ENCODE data around the gene RPTOR. TPM values are rescaled to one million over a fixed set of nuclear protein-coding genes. Genes with fewer than 3 reads are reported as not detected.

The RPTOR gene
- total and polyA plus RNA-seq, 2 donors (not counting 1 experiment from before 2014, with no cell fraction given), result 6.7 to 22.8 TPM

DNA sequence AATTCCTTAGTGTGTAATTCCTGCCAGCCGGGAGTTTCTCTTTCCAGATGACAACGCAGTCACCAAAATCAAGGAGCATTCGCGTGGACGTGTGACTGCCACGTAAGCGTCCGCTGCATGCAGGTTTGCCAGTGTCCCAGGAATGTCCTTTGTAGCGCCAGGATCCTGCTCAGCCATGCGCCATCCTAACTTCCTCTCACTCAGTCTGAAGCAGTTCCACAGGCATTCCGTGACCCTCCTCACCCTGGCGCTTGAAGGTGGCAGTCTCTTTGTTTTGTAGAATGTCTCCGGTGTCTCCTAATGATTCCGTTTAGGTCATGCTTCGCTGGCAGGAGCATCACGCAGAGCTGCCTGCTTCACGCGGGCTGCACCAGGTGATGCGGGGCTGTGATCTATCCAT, 88.6 kb downstream of the RPTOR start:
- TF ChIP-seq, protein P1, sequence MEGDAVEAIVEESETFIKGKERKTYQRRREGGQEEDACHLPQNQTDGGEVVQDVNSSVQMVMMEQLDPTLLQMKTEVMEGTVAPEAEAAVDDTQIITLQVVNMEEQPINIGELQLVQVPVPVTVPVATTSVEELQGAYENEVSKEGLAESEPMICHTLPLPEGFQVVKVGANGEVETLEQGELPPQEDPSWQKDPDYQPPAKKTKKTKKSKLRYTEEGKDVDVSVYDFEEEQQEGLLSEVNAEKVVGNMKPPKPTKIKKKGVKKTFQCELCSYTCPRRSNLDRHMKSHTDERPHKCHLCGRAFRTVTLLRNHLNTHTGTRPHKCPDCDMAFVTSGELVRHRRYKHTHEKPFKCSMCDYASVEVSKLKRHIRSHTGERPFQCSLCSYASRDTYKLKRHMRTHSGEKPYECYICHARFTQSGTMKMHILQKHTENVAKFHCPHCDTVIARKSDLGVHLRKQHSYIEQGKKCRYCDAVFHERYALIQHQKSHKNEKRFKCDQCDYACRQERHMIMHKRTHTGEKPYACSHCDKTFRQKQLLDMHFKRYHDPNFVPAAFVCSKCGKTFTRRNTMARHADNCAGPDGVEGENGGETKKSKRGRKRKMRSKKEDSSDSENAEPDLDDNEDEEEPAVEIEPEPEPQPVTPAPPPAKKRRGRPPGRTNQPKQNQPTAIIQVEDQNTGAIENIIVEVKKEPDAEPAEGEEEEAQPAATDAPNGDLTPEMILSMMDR (conservative IDR thresholded peaks at IDR 0.05 in 1 of 2, IDR thresholded peaks at IDR 0.05 in 1 of 2; ENCODE audit: low read depth in 1 of 2, low read length in 2 of 2), result no peak
- TF ChIP-seq EZH2 (IDR thresholded peaks at IDR 0.05; ENCODE audit: low read length, missing control alignments), result no peak
- Histone ChIP-seq H3K27ac (ENCODE audit: insufficient read depth, low read length) (no peak overlapping the region), H3K9me3 (ENCODE audit: control insufficient read depth, insufficient read depth, low read depth, low read length) (no peaks in the 10 kb centered on the region), H3K27me3 (ENCODE audit: control insufficient read depth, insufficient read depth, low read length) (no peaks in the 10 kb centered on the region), H3K4me3 (replicated peaks in 1 of 4; ENCODE audit: control extremely low read depth in 1 of 4, insufficient read depth in 1 of 4, low read depth in 3 of 4, low read length in 4 of 4) (no peak overlapping the region), H4K20me1 (ENCODE audit: control insufficient read depth, extremely low read depth, insufficient read depth, low read length) (no peaks in the 10 kb centered on the region), H2AFZ (ENCODE audit: low read length) (no peak overlapping the region), H3K36me3 (ENCODE audit: control insufficient read depth, insufficient read depth, low read length) (no peaks in the 10 kb centered on the region), H3K79me2 (ENCODE audit: control insufficient read depth, insufficient read depth, low read length) (peaks cover 25% of the 10 kb centered on the region), H3K4me1 (ENCODE audit: control insufficient read depth, extremely low read depth, insufficient read depth, low read length) (no peaks in the 10 kb centered on the region), H3K9ac (ENCODE audit: insufficient read depth, low read length) (no peak overlapping the region), H3K4me2 (ENCODE audit: extremely low read depth, insufficient read depth, low read length) (no peak overlapping the region)
- DNase-seq (ENCODE audit: low read depth in 2 of 2), result no peak

DNA sequence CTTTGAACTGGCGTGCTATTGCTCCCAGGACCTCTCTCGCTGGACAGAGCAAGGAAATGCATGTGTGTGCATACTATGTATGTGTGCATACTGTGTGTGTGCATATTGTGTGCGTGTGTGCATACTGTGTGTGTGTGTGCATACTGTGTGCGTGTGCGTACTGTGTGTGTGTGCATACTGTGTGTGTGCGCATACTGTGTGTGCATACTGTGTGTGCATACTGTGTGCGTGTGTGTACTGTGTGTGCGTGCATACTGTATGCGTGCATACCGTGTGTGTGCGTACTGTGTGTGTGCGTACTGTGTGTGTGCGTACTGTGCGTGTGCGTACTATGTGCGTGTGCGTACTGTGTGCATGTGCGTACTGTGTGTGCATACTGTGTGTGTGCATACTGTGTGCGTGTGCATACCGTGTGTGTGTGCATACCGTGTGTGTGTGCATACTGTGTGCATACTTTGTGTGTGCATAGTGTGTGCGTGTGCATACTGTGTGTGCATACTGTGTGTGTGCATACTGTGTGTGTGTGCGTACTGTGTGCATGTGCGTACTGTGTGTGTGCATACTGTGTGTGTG, 89.4 kb downstream of the RPTOR start:
- Histone ChIP-seq H3K9me3 (ENCODE audit: control insufficient read depth, insufficient read depth, low read depth, low read length) (no peaks in the 10 kb centered on the region), H3K27me3 (ENCODE audit: control insufficient read depth, insufficient read depth, low read length) (no peaks in the 10 kb centered on the region), H3K27ac (ENCODE audit: insufficient read depth, low read length) (no peak overlapping the region), H3K4me2 (ENCODE audit: extremely low read depth, insufficient read depth, low read length) (no peak overlapping the region), H3K9ac (ENCODE audit: insufficient read depth, low read length) (no peak overlapping the region), H3K4me1 (ENCODE audit: control insufficient read depth, extremely low read depth, insufficient read depth, low read length) (no peaks in the 10 kb centered on the region), H3K36me3 (ENCODE audit: control insufficient read depth, insufficient read depth, low read length) (no peaks in the 10 kb centered on the region), H3K79me2 (ENCODE audit: control insufficient read depth, insufficient read depth, low read length) (peaks cover 25% of the 10 kb centered on the region), H3K4me3 (replicated peaks in 1 of 4; ENCODE audit: control extremely low read depth in 1 of 4, insufficient read depth in 1 of 4, low read depth in 3 of 4, low read length in 4 of 4) (no peak overlapping the region), H2AFZ (ENCODE audit: low read length) (no peak overlapping the region), H4K20me1 (ENCODE audit: control insufficient read depth, extremely low read depth, insufficient read depth, low read length) (no peaks in the 10 kb centered on the region)
- no peak for TF ChIP-seq EZH2 (IDR thresholded peaks at IDR 0.05; ENCODE audit: low read length, missing control alignments)
- TF ChIP-seq, protein P1 (conservative IDR thresholded peaks at IDR 0.05 in 1 of 2, IDR thresholded peaks at IDR 0.05 in 1 of 2; ENCODE audit: low read depth in 1 of 2, low read length in 2 of 2), result no peak
- DNase-seq (ENCODE audit: low read depth in 2 of 2), result no peak

DNA sequence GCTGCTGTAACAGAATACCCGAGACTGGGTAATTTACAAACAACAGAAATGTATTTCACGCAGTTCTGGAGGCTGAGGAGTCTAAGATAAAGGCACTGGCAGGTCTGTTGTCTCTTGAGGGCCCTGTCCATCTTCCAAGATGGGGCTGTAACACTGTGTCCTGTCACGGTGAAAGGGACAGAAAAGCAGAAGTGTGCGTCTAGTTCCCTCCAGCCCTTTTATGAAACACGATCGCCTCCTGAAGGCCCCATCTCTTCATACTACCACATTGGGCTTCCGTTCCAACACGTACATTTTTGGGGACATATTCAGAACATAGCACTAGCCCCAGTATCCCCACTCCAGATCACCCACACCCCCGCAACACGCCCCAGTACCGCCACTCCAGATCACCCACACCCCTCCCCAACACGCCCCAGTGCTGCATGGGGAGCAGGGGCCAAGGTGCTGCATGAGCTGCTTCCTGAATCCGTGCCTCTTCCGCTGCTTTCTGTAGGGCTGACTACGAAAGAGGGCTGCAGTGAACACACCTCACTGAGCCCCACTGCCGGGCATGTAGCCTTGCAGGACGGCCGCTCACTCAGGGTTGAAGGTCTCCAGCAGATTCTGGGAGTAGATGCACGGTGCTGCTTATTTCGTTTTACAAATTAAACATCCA, 91.9 kb downstream of the RPTOR start:
- no peaks in the 10 kb centered on the region for H3K36me3 ChIP-seq (ENCODE audit: control insufficient read depth, insufficient read depth, low read length)
- no peaks in the 10 kb centered on the region for H3K4me1 ChIP-seq (ENCODE audit: control insufficient read depth, extremely low read depth, insufficient read depth, low read length)
- H3K27me3 ChIP-seq (ENCODE audit: control insufficient read depth, insufficient read depth, low read length), result no peaks in the 10 kb centered on the region
- H3K9me3 ChIP-seq (ENCODE audit: control insufficient read depth, insufficient read depth, low read depth, low read length), result no peaks in the 10 kb centered on the region
- no peak for TF ChIP-seq EZH2 (IDR thresholded peaks at IDR 0.05; ENCODE audit: low read length, missing control alignments)
- TF ChIP-seq, protein P1 (conservative IDR thresholded peaks at IDR 0.05 in 1 of 2, IDR thresholded peaks at IDR 0.05 in 1 of 2; ENCODE audit: low read depth in 1 of 2, low read length in 2 of 2), result no peak
- H3K79me2 ChIP-seq (ENCODE audit: control insufficient read depth, insufficient read depth, low read length), result peaks cover 25% of the 10 kb centered on the region
- H3K9ac ChIP-seq (ENCODE audit: insufficient read depth, low read length), result no peak overlapping the region
- H3K4me3 ChIP-seq (replicated peaks in 1 of 4; ENCODE audit: control extremely low read depth in 1 of 4, insufficient read depth in 1 of 4, low read depth in 3 of 4, low read length in 4 of 4), result no peak overlapping the region
- no peak overlapping the region for H2AFZ ChIP-seq (ENCODE audit: low read length)
- H4K20me1 ChIP-seq (ENCODE audit: control insufficient read depth, extremely low read depth, insufficient read depth, low read length), result no peaks in the 10 kb centered on the region
- DNase-seq (ENCODE audit: low read depth in 2 of 2), result no peak
- H3K4me2 ChIP-seq (ENCODE audit: extremely low read depth, insufficient read depth, low read length), result no peak overlapping the region
- H3K27ac ChIP-seq (ENCODE audit: insufficient read depth, low read length), result no peak overlapping the region
